HepG2 (cell line): ENCODE results near the gene LGALS8. TPM values are rescaled to one million over a fixed set of nuclear protein-coding genes. Genes with fewer than 3 reads are reported as not detected.

Experiments
- DMAP1 ChIP-seq: IDR thresholded peaks from 2 replicates; pipeline ENCODE4 v1.6.1; 2016
- FLYWCH1 ChIP-seq: sonication (generic); formaldehyde crosslinking; IDR thresholded peaks from 2 replicates; pipeline ENCODE4 v1.8.1; 2023; ENCODE audit warnings: mild to moderate bottlenecking, missing genetic modification reagents
- GLI4 ChIP-seq: sonication (generic); formaldehyde crosslinking; IDR thresholded peaks from 2 replicates; pipeline ENCODE4 v1.5.1; 2020; ENCODE audit warnings: missing genetic modification reagents, mild to moderate bottlenecking, moderate library complexity, borderline replicate concordance
- HNRNPK ChIP-seq: fragments of 200-400 bp; formaldehyde crosslinking; IDR thresholded peaks from 2 replicates; pipeline ENCODE4 v1.6.1; 2018; ENCODE audit warnings: low read length, low read depth, moderate library complexity, mild to moderate bottlenecking; ENCODE audit not compliant: poor library complexity, severe bottlenecking
- MTA3 ChIP-seq: sonication (generic); formaldehyde crosslinking; IDR thresholded peaks from 2 replicates; pipeline ENCODE4 v1.4.0; 2020; ENCODE audit warnings: missing genetic modification reagents
- SALL1 ChIP-seq: sonication (generic); formaldehyde crosslinking; IDR thresholded peaks from 2 replicates; pipeline ENCODE4 v1.8.0; 2022; ENCODE audit warnings: mild to moderate bottlenecking, missing genetic modification reagents
- SIX4 ChIP-seq: sonication (generic); formaldehyde crosslinking; IDR thresholded peaks from 2 replicates; pipeline ENCODE4 v1.4.0; 2020; ENCODE audit warnings: missing genetic modification reagents
- SOX13 ChIP-seq, 3 experiments: fragments of 450-650 bp in 1 of 3; sonication (generic) in 1 of 3; formaldehyde crosslinking in 1 of 3; IDR thresholded peaks in 2 of 3; conservative IDR thresholded peaks in 1 of 3; 2 replicates each; pipeline versions ENCODE4 v1.5.0 to v1.6.1; 2016 to 2020; ENCODE audit warnings: antibody characterized with exemption in 1 of 3, mild to moderate bottlenecking in 1 of 3, missing compliant biosample characterization in 1 of 3, missing genetic modification reagents in 1 of 3, moderate library complexity in 1 of 3
- SOX5 ChIP-seq: IDR thresholded peaks from 2 replicates; pipeline ENCODE4 v1.6.1; 2016; ENCODE audit warnings: borderline replicate concordance
- TEAD3 ChIP-seq: optimal IDR thresholded peaks from 2 replicates; pipeline ENCODE3; 2016; ENCODE audit warnings: borderline replicate concordance
- ZBTB7A ChIP-seq: sonication (generic); formaldehyde crosslinking; IDR thresholded peaks from 2 replicates; pipeline ENCODE4 v1.8.0; 2022; ENCODE audit warnings: mild to moderate bottlenecking, missing genetic modification reagents
- ZC3H13 ChIP-seq: sonication (generic); formaldehyde crosslinking; IDR thresholded peaks from 2 replicates; pipeline ENCODE4 v1.8.1; 2023; ENCODE audit warnings: mild to moderate bottlenecking, missing genetic modification reagents, moderate library complexity
- ZFP36 ChIP-seq: fragments of 150-350 bp; IDR thresholded peaks from 2 replicates; pipeline ENCODE4 v1.6.1; 2018; ENCODE audit warnings: borderline replicate concordance, low read length, low read depth; ENCODE audit not compliant: partially characterized antibody
- ZFYVE20 ChIP-seq: sonication (generic); formaldehyde crosslinking; IDR thresholded peaks from 2 replicates; pipeline ENCODE4 v1.8.0; 2023; ENCODE audit warnings: low read depth, mild to moderate bottlenecking, moderate library complexity, missing genetic modification reagents, borderline replicate concordance
- ZNF124 ChIP-seq: sonication (generic); formaldehyde crosslinking; IDR thresholded peaks from 2 replicates; pipeline ENCODE4 v1.4.0; 2020; ENCODE audit warnings: missing genetic modification reagents
- ZNF207 ChIP-seq: fragments of 450-650 bp; IDR thresholded peaks from 2 replicates; pipeline ENCODE4 v1.6.1; 2016; ENCODE audit warnings: antibody characterized with exemption, borderline replicate concordance
- ZNF382 ChIP-seq: sonication (generic); formaldehyde crosslinking; IDR thresholded peaks from 2 replicates; pipeline ENCODE4 v1.5.0; 2020; ENCODE audit warnings: missing genetic modification reagents, mild to moderate bottlenecking, borderline replicate concordance
- ZNF430 ChIP-seq: sonication (generic); formaldehyde crosslinking; IDR thresholded peaks from 2 replicates; pipeline ENCODE4 v1.9.0; 2021; ENCODE audit warnings: mild to moderate bottlenecking, missing genetic modification reagents
- ZNF619 ChIP-seq: sonication (generic); formaldehyde crosslinking; IDR thresholded peaks from 2 replicates; pipeline ENCODE4 v1.4.0; 2020; ENCODE audit warnings: mild to moderate bottlenecking, missing genetic modification reagents
- ZNF629 ChIP-seq: sonication (generic); formaldehyde crosslinking; conservative IDR thresholded peaks from 2 replicates; pipeline ENCODE4 v1.5.0; 2020; ENCODE audit warnings: missing genetic modification reagents
- ZNF749 ChIP-seq: sonication (generic); formaldehyde crosslinking; IDR thresholded peaks from 2 replicates; pipeline ENCODE4 v1.8.0; 2022; ENCODE audit warnings: mild to moderate bottlenecking, missing genetic modification reagents, moderate library complexity, borderline replicate concordance
- ZNF781 ChIP-seq: sonication (generic); formaldehyde crosslinking; IDR thresholded peaks from 2 replicates; pipeline ENCODE4 v1.5.1; 2020; ENCODE audit warnings: borderline replicate concordance, mild to moderate bottlenecking, missing genetic modification reagents; ENCODE audit errors: not compliant biosample characterization
- polyA plus RNA-seq, 8 experiments: library from polyadenylated mRNA; depleted of rRNA in 3 of 8; stranded (reverse) in 7 of 8; unstranded in 1 of 8; fragments of >200 nt; fragmentation: Illumina TruSeq in 4 of 8; extraction: Trizol in 4 of 8; gene quantifications; 2 replicates each; pipeline versions ENCODE4 v1.2.1 to v1.2.3, GENCODE V29; 2011 to 2016; ENCODE audit warnings: low read depth in 4 of 8, missing spikeins in 1 of 8, mixed read lengths in 1 of 8; ENCODE audit not compliant: insufficient read depth in 1 of 8
- total RNA-seq, 5 experiments: library from RNA; depleted of rRNA; stranded (reverse); fragments of >200 nt; fragmentation: Illumina TruSeq; extraction: Trizol; gene quantifications; 2 replicates each; pipeline ENCODE4 v1.2.3, GENCODE V29; 2016; ENCODE audit warnings: low read depth in 1 of 5
- TF ChIP-seq, protein P1 (sequence below), 2 experiments: IDR thresholded peaks; 2 replicates each; pipeline ENCODE4 v1.6.1; 2011 to 2012; ENCODE audit warnings: low read length in 2 of 2, borderline replicate concordance in 1 of 2, low read depth in 1 of 2, mild to moderate bottlenecking in 1 of 2, moderate library complexity in 1 of 2
- TF ChIP-seq, protein P2 (sequence below): IDR thresholded peaks from 2 replicates; pipeline ENCODE4 v1.6.1; 2016; ENCODE audit warnings: mild to moderate bottlenecking, missing biosample characterization, missing genetic modification reagents
- TF ChIP-seq, protein P3 (sequence below): sonication (generic); formaldehyde crosslinking; IDR thresholded peaks from 2 replicates; pipeline ENCODE4 v1.5.1; 2020; ENCODE audit warnings: missing genetic modification reagents, mild to moderate bottlenecking, borderline replicate concordance

LGALS8 gene
- total and polyA plus RNA-seq, 2 of the 13 experiments (the other 11 are each of a cell fraction or from before 2014, with no cell fraction given): 29.3 to 185 TPM

DNA sequence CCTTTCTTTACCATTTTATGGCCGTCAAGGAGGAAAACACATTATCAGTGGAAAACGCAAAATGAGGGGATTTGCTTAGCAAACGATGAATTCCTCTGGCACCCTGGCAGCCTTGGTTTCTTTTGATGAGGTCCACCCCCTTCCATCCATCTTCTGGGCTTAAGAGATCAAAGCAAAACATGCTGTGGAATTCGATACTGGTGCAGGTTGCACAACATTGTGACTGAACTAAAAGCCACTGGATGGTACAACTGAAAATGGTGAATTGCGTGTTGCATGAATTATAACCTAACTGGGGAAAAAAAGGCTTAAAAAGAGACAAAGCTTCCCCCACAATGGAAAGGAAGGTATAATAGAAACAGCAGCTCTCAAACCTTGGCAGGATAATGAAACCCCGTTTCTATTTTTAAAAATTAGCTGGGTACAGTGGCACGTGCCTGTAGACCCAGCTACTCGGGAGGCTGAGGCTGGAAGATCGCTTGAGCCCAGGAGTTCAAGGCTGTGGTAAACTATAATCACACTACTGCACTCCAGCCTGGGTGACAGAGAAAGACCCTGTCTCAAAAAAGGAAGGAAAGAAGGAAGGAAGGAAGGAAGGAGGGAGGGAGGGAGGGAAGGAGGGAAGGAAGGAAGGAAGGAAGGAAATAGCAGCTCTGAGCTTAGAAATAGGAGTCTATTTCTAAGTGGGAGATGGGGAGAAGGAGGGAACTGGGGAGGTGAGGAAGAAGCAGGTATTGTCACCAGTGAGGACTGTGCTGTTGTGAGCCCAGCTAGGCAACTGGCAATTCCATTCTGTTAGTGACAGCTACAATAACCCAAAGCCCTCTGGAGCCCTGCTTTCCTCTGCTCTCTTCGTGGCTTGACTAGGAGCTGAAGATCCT lies 29.0 kb upstream of the LGALS8 start (continued):
- TF ChIP-seq HNRNPK (peak; percentile 66), ZNF619 (CRISPR knock-in tag) (no peak), ZNF430 (CRISPR knock-in tag) (no peak; the same call in 1 of the 2 replicates), ZC3H13 (CRISPR knock-in tag) (no peak), ZNF629 (CRISPR knock-in tag) (no peak), ZFYVE20 (CRISPR knock-in tag) (no peak), SALL1 (CRISPR knock-in tag) (peak; percentile 90), DMAP1 (no peak; the same call in 1 of the 2 replicates), ZNF781 (CRISPR knock-in tag) (no peak), ZFP36 (no peak), ZBTB7A (CRISPR knock-in tag) (0 out of 2 replicates have a peak, but pooled peaks have one; percentile 10), ZNF207 (no peak), SOX13 (IDR thresholded peaks at IDR 0.05) (peak; percentile 77), SOX13 (CRISPR knock-in tag; conservative IDR thresholded peaks at IDR 0.05 in 1 of 2, IDR thresholded peaks at IDR 0.05 in 1 of 2) (peak in 1 of 2 experiments; percentile 89; a peak in 2 of 4 replicates), MTA3 (CRISPR knock-in tag) (no peak), SOX5 (peak; percentile 83), ZNF382 (CRISPR knock-in tag) (no peak), FLYWCH1 (CRISPR knock-in tag) (no peak), GLI4 (CRISPR knock-in tag) (no peak), SIX4 (CRISPR knock-in tag) (peak; percentile 99), TEAD3 (peak; percentile 95), ZNF124 (CRISPR knock-in tag) (peak; percentile 59; the same call in 1 of the 2 replicates), ZNF749 (CRISPR knock-in tag) (no peak)
- TF ChIP-seq, protein P1, sequence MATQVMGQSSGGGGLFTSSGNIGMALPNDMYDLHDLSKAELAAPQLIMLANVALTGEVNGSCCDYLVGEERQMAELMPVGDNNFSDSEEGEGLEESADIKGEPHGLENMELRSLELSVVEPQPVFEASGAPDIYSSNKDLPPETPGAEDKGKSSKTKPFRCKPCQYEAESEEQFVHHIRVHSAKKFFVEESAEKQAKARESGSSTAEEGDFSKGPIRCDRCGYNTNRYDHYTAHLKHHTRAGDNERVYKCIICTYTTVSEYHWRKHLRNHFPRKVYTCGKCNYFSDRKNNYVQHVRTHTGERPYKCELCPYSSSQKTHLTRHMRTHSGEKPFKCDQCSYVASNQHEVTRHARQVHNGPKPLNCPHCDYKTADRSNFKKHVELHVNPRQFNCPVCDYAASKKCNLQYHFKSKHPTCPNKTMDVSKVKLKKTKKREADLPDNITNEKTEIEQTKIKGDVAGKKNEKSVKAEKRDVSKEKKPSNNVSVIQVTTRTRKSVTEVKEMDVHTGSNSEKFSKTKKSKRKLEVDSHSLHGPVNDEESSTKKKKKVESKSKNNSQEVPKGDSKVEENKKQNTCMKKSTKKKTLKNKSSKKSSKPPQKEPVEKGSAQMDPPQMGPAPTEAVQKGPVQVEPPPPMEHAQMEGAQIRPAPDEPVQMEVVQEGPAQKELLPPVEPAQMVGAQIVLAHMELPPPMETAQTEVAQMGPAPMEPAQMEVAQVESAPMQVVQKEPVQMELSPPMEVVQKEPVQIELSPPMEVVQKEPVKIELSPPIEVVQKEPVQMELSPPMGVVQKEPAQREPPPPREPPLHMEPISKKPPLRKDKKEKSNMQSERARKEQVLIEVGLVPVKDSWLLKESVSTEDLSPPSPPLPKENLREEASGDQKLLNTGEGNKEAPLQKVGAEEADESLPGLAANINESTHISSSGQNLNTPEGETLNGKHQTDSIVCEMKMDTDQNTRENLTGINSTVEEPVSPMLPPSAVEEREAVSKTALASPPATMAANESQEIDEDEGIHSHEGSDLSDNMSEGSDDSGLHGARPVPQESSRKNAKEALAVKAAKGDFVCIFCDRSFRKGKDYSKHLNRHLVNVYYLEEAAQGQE (IDR thresholded peaks at IDR 0.05; ENCODE audit: borderline replicate concordance in 1 of 2, low read depth in 1 of 2, low read length in 2 of 2): no peak
- TF ChIP-seq, protein P2, sequence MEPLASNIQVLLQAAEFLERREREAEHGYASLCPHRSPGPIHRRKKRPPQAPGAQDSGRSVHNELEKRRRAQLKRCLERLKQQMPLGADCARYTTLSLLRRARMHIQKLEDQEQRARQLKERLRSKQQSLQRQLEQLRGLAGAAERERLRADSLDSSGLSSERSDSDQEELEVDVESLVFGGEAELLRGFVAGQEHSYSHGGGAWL: no peak
- TF ChIP-seq, protein P3, sequence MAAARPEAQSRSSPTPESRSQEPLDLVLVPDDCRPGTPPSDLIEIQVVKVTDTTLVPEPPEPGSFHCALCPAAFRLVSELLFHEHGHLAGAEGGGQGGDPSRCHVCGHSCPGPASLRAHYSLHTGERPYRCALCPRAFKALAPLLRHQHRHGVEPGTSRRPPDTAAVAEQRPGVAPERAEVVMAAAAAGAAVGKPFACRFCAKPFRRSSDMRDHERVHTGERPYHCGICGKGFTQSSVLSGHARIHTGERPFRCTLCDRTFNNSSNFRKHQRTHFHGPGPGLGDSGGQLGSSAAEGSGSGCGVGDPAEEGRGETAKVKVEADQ: no peak
